Fibroblast of peridontal ligament (primary cell): ENCODE results near the gene SMYD4.
"Not testable (repeated sequence)": the region's sequence is repeated elsewhere in the genome, so short reads cannot be mapped to it uniquely, and the experiment has no call there.

ENCODE experiments used
- DNase-seq: peaks from one replicate; pipeline ENCODE4 v3.0.0-alpha.2; 2010; ENCODE audit errors: extremely low read depth

SMYD4 gene

GRCh38 chr17:1830288-1830687 is 586 bp upstream of the SMYD4 start:
- DNase-seq: no peak

GRCh38 chr17:1829216-1829591 is 498 bp downstream of the SMYD4 start:
- no peak for DNase-seq

- DNase-seq: no peak
Observed at GRCh38 chr17:1820528-1821252, 9.0 kb downstream of the SMYD4 start.

GRCh38 chr17:1813088-1813487 is 16.6 kb downstream of the SMYD4 start:
- peak; percentile 21 for DNase-seq

- no peak for DNase-seq
Observed at GRCh38 chr17:1810450-1811103, 19.1 kb downstream of the SMYD4 start.

GRCh38 chr17:1809815-1810214 is 19.9 kb downstream of the SMYD4 start:
- DNase-seq: not testable (repeated sequence)

GRCh38 chr17:1808644-1809043 is 21.1 kb downstream of the SMYD4 start:
- DNase-seq: no peak

GRCh38 chr17:1807890-1808289 is 21.8 kb downstream of the SMYD4 start:
- DNase-seq: peak; percentile 55

GRCh38 chr17:1803280-1803679 is 26.4 kb downstream of the SMYD4 start:
- no peak for DNase-seq

- DNase-seq: no peak
Observed at GRCh38 chr17:1802429-1802828, 27.3 kb downstream of the SMYD4 start.

GRCh38 chr17:1800712-1801111 is 29.0 kb downstream of the SMYD4 start:
- DNase-seq: no peak

- DNase-seq: no peak
Observed at GRCh38 chr17:1800240-1800639, 29.5 kb downstream of the SMYD4 start.

- DNase-seq: not testable (repeated sequence)
Observed at GRCh38 chr17:1797846-1798245, 31.9 kb downstream of the SMYD4 start.

- DNase-seq: no peak
Observed at GRCh38 chr17:1797323-1797722, 32.4 kb downstream of the SMYD4 start.

- no peak for DNase-seq
Observed at GRCh38 chr17:1796800-1797199, 32.9 kb downstream of the SMYD4 start.

- no peak for DNase-seq
Observed at GRCh38 chr17:1793447-1793806, 36.3 kb downstream of the SMYD4 start.

- DNase-seq: no peak
Observed at GRCh38 chr17:1792495-1793446, 36.9 kb downstream of the SMYD4 start.

GRCh38 chr17:1789936-1790335 is 39.8 kb downstream of the SMYD4 start:
- no peak for DNase-seq

- peak; percentile 92 for DNase-seq
Observed at GRCh38 chr17:1787301-1787902, 42.3 kb downstream of the SMYD4 start.

GRCh38 chr17:1786708-1787107 is 43.0 kb downstream of the SMYD4 start:
- DNase-seq: no peak

GRCh38 chr17:1785930-1786329 is 43.8 kb downstream of the SMYD4 start:
- DNase-seq: no peak
